Stimulated activated CD4-positive, alpha-beta T cell treated with anti-CD3 and anti-CD28 coated beads, TNF-alpha, amount 100 ng/mL, for 1 hour (primary cell): Measurements from ENCODE around the gene CALML5.

Experiments
- DNase-seq, 3 donors: peaks; one replicate each; pipeline ENCODE4 v3.0.0-alpha.2; 2020; ENCODE audit warnings: low read depth in 3 of 3, low spot score in 1 of 3

CALML5 gene, protein sequence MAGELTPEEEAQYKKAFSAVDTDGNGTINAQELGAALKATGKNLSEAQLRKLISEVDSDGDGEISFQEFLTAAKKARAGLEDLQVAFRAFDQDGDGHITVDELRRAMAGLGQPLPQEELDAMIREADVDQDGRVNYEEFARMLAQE

DNA sequence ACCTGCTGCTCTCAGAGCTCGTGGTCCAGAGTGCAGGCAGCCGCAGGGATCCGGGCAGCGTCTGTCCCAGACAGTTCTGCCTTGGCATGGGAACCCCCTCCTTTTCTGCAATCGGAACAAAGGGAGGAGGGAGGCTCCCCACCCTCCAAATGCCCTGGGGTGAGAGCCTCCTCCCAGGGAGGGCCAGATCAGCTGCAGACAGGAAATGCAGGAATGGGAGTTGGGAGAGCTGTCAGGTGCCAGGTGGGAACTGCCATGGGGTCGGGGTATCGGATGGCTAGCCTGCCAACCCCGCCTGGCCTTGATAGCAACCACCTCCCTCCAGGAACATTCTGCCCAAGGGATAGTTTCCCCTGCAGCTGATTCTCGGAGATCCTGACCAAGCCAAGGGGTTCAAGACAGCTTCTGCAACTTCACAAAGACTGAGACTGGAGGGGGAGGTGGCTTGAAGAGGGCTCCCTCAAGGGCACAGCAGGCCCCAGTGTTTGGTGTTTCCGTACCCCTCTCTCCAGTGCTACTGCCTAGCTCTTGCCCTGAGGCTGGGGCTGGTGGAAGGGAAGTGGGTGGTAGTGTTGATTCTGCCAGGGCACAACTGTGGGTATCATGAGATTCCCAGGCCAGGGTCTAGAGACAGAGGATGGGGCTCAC is at the start of gene CALML5:
CALML5 (minus strand) TSS at position 78 of the 648 bp plus-strand sequence. CDS start 132 bp downstream, outside the sequence.
- no peak for DNase-seq

DNA sequence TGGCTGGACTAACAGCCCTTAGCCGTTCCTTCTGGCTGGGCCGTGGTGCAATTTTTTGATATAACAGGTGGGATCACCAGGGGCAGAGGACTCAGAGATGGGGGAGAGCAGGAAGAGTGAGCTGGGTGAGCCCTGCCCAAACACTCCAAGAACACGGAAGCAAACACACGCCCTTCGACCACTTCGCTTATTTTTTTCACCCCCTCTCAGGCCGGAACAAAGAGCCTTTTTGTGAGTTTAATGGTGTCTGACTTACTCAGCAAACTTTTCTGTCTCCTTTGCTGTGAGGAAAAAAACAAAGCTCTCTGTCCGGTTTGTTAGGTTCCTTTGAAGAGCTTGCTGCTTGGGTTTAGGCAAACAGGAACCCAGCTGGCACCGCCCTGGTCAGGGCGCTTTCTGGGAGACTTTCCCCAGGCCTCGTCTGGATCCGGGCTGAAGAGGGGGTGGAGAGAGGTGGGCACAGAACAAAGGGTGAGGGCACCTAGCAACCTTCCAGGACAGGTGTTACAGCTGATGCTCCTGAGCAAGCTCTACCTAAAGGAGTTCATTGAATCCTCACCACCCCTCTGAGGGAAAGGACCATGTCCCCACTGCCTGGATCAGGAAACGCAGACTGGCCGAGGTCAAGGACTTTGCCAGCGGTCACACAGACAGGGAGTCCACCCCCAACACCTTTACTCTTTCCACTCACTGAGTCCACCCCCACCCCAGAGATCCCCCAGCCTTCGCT is 48.7 kb upstream of the CALML5 start:
- no peak for DNase-seq

DNA sequence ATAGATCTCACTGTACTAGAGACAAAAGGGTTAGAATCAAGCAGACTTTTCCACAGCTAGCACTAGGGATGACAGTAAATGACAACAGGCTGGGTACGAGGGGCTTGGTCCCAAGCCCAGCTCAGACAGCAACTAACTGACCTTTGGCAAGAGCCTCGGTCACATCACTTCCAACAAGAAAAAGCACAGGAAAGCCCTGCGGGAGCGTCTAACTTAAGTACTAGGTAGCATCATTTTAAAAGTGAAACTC is 48.2 kb upstream of the CALML5 start:
- no peak for DNase-seq

DNA sequence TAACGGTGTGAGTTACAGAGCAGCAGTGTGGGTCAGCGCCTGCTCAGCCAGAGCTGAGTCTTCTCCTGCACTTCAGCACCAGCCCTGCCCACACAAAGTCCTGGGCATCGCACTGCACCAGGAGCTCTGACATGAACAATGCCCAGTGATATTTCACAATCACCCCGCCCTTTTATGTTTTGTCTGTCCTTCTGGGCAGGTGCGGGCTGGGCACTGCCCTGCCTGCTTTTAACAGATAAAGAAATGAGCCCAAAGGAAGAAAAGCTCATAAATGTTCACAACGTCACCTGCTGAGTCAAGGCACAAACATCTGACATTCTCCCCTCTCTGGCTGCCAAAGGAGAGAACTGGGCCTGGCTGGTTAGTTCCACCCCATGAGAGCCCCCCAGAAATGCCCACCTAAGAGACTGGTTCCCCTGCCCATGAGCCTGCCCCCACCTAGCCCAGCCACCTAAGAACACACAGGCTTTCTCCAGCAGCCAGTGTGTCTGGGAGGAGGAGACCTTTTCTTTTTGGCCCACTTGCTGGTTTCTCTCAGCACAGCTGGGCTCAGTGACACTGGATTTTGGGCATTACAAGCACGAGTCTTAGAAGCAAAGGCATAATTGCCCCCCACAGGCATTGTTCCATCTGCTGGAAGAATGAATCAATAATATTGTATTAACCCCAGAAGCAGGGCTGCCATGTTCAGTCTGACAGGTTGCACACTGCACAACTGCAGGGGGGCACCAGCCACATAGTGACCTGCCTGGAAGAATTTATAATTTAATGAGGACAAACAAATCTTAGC is 47.7 kb upstream of the CALML5 start:
- no peak for DNase-seq

DNA sequence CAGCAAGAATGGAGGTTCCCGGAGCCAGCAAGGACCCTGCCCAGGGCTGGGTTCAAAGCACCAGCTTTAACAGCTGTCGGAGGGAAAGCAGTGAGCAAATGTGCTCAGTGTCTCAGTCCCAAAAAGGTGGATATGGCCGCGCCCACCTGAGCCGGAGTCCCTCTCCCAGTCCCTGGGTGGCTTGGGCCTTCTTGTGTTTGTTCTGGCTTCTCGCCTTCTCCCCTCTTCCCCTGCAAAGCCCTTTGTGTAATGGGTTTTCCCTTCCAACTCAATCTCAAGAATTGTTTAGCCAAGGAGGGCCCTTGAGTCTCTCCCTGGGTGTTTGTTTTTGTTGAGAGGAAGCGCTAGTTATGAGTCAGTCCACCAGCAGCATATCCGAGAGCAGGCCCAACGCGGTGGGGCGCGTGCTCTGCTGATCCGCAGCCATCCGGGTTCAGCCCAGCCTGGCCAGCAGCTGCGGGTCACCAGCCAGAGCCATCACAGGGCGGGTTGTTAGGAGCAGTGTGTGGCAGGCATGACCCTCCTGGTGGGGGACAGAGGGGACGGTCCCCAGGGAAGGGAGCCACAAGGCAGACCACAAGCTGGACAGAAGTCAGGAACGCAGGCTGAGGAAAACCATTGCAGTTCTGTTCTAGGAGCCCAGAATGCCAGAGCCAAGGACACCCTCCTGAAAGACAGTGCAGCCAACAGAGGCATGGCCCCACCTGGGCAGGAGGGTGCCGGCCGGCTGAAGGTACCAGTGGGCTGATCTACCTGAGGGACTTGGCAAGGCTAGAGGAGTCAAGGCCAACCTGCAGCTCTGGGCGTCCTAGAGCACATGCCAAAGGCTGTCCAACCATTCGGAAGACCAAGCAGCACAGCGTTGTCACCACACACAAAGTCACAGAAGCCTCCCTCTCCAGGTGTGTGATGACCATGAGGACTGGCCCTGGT is 46.7 kb upstream of the CALML5 start:
- no peak for DNase-seq

DNA sequence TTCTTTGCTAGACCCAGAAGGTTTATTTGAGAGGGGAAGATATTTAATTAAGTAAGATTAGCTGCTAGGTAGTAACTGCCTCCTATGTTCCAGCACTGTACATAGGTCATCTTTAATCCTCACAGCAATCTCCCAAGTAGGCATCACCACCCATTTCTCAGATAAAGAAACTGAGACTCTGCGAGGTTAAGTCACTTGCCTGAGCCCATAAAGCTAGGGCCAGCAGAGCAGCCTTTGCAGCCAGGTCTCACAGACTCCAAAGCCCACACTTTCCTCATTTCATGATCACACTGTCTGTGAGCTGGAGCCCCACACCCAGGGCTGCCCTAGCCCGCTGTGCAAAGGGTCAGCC is 46.0 kb upstream of the CALML5 start:
- DNase-seq, result no peak

DNA sequence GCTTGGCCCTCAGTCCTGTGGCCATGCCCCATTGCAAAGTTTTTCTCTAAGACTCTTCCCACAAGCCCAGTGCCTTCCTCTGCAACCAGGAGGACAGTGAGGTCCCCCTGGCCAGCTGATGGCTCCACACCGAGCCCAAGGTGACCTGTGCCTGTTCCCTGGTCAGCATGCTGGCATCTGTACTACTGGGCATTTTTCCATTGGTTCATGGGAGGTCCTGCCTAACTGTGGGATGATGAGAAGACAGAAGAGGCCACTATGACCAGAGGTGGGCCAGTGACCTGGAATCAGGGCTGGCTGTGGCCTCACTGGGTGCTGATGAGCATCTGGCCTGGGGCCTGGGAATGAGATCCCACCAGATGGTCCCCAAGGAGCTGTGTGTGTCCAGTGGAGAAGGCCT is 45.6 kb upstream of the CALML5 start:
- no peak for DNase-seq

DNA sequence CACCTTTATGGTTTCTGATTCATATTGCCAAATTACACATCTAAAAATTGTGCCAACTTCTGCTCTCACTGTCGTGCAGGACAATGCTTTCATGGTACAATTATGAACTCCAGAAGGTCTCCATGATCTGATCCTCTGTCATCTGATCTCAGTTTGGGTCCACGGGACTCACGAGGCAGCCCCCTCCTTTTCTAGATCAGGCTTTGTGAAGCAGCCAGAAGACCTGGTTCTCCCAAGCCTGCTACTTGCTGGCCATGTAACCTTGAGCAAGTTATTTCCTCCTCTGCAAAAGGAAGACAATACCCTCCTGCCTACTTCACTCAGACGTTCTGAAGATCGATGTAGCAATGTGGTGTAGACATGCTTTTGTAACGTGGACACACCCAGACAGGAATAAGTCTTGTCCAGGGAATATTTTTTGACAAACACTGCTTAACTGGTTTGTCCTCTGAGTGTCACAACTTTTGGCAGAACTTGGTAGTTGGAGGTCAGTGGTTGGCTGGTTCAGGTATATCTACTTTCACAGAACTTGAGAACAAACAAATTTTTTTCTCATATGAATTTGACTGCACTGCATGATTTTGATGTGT is 44.9 kb upstream of the CALML5 start:
- no peak for DNase-seq

DNA sequence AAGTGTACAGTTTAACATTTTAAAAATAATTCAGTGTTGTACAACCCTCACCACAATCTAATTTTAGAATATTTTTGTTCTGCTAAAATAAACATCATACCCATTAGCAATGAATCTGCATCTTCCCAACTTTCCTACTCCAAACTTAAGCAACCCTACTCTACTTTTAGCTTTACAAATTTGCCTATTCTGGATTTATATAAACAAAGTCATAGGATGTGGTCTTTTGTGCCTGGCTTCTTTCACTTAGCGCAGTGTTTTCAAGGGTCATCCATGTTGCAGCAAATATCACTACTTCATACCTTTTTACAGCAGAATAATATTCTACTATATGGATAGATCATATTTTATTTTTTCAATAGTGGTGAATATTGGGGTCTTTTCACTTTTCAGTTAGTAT is 44.3 kb upstream of the CALML5 start:
- DNase-seq, result no peak

DNA sequence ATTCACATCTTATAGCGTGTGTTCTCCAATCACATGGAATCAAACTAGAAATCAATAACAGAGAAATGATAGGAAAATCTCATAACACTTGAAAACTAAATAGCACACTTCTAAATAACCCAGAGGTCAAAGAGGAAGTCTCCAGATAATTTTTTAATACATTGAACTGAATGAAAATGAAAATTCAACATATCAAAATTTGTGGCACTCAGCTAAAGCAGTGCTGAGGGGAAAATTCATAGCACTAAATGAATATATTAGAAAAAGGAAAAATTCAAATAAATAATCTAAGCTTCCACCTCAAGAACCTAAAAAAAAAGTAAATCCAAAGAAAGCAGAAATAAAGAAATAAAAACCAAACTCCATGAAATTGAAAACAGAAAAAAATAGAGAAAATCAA is 42.7 kb upstream of the CALML5 start:
- DNase-seq, result no peak

DNA sequence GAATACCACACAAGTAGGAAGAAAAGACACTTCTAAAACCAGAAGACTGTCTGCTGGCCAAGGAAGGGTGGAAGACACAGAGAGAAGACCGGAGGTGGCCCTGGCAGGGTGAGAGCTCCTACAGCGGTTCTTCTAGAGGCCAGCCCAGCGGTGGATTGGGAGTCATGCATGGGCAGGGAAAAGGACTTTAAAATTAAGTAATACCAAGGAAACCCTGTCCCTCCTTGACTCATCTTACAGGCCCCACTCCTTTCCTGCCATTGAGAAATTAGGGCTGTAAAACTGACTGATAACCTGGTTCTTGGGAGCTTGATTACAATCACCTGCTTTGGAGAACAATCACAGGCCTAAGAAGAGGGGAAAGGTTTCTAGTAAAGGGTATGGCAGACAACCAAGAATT is 41.5 kb upstream of the CALML5 start:
- DNase-seq, result no peak

DNA sequence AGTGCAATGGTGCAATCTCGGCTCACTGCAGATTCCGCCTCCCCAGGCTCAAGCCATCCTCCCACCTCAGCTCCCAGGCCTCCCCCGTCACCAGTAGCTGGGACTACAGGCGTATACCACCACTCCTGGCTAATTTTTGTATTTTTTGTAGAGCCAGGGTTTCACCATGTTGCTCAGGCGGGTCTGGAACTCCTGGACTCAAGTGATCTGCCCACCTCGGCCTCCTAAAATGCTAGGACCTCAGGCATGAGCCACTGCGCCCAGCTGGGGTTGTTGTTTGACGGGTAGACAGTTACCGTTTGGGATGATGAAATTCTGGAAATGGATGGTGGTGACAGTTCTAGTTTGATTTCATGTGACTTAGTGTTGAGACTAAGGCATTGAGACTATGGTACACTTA is 40.7 kb upstream of the CALML5 start:
- no peak for DNase-seq

DNA sequence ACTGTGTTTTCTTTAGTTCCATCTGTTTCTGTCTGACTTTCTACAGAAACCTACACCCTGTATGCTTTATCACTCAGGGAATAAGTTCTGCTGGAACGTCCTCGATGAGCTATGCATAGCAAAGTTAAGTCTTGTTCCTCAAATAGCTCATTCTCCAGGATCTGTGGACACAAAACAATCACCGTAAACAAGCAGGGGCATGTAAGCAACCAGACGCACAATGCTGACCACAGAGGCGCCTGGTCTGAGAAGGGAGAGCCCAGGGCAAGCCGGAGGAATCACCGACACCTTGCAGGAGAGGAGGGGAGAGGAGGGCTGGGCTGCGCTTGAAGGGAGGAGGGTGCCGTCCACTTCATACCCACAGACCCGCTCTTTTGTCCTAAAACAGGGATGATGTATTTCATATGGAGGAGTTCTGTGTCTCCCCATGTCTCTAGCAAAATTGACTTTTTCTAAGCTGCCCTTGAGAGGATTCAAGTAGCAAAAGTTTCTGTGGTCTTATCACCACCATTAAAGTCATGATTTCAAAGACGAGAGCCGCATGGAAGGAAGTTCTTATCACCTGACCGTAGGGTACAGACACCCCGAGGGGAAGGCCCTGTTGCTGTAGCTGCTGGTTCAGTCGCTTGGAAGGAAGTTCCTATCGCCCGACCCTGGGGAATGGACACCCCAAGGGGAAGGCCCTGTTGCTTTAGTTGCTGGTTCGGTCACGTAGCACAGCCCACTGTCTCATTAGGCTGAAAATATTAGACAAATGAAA is 39.7 kb upstream of the CALML5 start:
- DNase-seq, result no peak

DNA sequence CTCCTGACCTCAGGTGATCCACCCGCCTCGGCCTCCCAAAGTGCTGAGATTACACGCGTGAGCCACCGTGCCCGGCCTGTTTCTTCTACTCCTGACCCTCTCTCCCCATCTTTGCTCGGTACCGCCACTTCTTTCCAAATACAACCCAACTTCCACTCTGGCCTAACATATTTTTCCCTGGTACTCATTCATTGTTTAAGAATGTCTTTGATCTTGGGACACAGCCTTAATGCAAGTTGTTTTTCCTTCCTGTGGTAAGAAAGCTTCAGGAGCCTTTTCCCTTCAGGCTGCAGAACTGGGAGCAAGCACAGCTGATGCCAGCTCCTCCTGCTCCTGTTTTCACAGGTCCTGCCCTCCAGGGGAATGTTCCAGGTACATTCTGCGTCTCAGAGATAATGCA is 39.1 kb upstream of the CALML5 start:
- no peak for DNase-seq

DNA sequence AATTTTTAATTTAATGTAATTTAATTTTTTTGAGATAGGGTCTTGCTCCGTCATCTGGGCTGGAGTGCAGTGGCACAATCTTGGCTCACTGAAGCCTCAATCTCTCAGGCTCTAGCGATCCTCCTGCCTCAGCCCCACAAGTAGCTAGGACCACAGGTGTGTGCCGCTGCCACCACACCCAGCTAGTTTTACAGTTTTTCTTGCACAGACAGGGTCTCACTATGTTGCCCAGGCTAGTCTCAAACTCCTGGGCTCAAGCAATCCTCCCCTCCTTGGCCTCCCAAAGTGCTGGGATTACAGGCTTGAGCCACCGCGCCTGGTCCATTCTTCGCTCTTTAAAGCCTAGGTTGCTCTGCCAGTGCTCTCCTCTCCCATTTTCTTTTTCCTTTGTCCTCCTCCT is 38.3 kb upstream of the CALML5 start:
- DNase-seq, result no peak

DNA sequence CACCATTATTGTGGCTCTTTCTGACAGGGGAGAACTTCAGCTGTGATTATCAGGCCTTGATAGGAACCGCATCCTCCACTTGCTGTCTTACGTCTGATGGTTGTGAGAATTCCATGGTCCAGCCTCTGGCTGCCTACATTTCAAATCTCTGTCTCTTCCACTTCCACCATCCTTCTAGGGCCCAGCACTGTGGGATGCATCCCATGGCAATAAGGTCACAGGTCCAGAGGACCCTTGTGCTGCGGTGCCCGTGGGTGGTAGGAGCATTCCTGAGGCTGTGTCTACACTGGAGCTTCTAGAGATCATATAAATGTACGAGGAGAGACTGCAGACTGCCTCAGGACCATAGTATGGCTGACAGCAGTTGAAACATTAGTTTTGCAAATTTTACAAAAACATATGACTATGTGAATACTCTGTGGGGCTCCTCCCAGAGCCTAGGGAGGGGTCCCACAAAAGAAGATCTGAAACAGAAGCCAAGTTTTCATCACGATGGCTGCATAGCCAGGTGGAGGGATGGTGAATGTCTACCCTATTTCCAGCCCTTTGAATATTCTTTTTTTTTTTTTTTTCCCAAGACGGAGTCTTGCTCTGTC is 37.2 kb upstream of the CALML5 start:
- DNase-seq, result no peak

DNA sequence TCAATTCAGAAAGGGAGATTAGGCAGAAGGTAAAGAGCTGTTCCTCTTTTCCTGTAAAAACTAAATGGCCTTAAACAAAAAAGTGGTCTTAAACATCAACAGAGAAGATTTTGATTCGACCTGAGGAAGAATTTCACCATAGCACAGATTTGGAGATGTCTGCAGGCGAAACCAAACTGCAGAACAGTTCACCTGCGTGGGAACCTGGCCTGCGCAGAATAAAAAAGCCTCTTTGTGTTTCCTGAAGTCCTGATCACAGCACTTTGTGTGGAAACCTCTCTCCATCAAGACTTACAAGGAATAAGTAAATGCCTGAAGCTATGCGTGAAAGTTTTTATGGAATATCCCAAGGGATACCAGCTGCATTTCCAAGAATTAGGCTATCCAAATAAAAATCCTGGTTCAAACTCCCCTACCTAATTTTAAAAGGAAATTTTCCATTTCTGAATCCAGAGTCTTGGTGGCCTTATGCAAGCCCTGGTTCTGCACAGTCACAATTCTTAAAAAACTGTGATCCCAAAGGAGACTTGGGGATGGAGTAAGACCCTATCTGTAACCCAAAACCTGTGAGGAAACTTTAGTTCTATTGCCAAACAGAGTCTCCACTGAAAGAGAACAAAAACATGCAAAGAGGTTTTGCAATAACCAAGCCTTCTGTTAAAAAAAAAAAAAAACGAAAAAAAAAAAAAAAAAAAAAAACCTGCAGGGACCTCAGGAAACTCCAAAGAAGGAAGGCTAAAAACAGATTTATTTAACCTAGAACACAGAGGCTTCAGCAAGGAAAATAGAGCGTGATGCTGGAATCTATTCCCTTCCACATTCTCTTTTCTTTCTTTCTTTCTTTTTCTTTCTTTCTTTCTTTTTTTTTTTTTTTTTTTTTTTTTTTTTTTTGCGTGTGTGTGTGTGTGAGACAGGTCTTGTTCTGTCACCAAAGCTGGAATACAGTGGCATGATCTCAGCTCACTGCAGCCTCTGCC is 35.8 kb upstream of the CALML5 start:
- no peak for DNase-seq

DNA sequence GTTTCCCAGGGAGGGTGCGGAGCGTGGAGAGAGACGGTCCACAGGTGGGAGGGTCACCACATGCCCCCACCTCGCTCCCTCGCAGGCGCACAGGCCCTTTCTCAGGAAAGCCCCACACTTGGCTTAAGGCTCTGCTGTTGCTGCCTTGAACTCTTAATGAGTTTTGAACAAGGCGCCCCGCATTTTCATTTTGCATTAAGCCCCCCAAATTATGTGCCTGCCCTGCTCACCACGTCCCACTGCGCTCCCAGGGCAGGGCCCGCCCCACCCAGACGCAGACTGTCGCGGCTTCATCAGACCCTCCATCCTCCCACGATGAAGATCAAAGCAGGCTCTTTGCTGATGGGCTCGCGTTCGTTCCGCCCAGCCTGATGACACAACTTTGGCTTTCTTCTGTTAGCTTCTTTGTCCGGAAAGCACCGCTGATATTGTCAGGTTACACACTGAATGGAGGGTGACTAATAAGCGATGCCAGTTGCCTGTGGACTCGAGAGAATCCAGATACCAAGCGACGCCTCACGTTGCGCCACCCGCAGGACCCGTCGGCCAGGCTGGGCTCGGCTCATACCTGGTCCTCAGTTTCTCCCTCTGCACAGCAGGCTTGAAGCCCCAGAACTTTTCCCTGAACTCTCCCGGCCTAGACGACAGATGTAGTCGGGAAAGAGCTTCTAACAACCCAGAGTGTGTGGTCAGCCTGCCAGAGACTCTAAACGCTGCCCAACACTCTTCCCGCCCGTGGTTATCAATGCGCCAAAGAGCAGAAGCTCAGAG is 34.9 kb upstream of the CALML5 start:
- no peak for DNase-seq
